Measurements from ENCODE around the gene ITGB4.

Gene ITGB4

GRCh38 chr17:75697651-75698291, 23.5 kb upstream of the ITGB4 start:
- TF ChIP-seq FOXA1 (IDR thresholded peaks at IDR 0.05) (no peak), FOXM1 (IDR thresholded peaks at IDR 0.05; ENCODE audit: borderline replicate concordance) (no peak), SP1 (IDR thresholded peaks at IDR 0.05) (no peak), FOXK2 (IDR thresholded peaks at IDR 0.05) (no peak), TARDBP (IDR thresholded peaks at IDR 0.05) (no peak), CTBP1 (IDR thresholded peaks at IDR 0.05; ENCODE audit: borderline replicate concordance) (no peak), SUZ12 (IDR thresholded peaks at IDR 0.05) (no peak), LEF1 (IDR thresholded peaks at IDR 0.05; ENCODE audit: borderline replicate concordance) (no peak), ELF4 (IDR thresholded peaks at IDR 0.05) (no peak), BHLHE40 (IDR thresholded peaks at IDR 0.05; ENCODE audit: borderline replicate concordance) (no peak), NFRKB (IDR thresholded peaks at IDR 0.05) (no peak), L3MBTL2 (conservative IDR thresholded peaks at IDR 0.05) (no peak)
- DNase-seq (ENCODE audit: extremely low spot score) = no peak
- ChIA-PET CTCF (no interaction called here), POLR2A (no interaction called here)

- CTCF ChIA-PET = no interaction called here
- TF ChIP-seq FOXA1 (IDR thresholded peaks at IDR 0.05) (no peak), ZNF384 (IDR thresholded peaks at IDR 0.05) (no peak), BHLHE40 (IDR thresholded peaks at IDR 0.05; ENCODE audit: borderline replicate concordance) (no peak), HDGF (IDR thresholded peaks at IDR 0.05; ENCODE audit: borderline replicate concordance) (no peak), ELF4 (IDR thresholded peaks at IDR 0.05) (no peak), NFRKB (IDR thresholded peaks at IDR 0.05) (no peak), LEF1 (IDR thresholded peaks at IDR 0.05; ENCODE audit: borderline replicate concordance) (no peak), FOXM1 (IDR thresholded peaks at IDR 0.05; ENCODE audit: borderline replicate concordance) (no peak)
- no peak for DNase-seq (ENCODE audit: extremely low spot score)
- POLR2A ChIA-PET = no interaction called here
Measured at GRCh38 chr17:75698659-75699058, 22.6 kb upstream of the ITGB4 start.

- DNase-seq (ENCODE audit: extremely low spot score) = no peak
- TF ChIP-seq L3MBTL2 (conservative IDR thresholded peaks at IDR 0.05) (no peak), SUZ12 (IDR thresholded peaks at IDR 0.05) (no peak), CTBP1 (IDR thresholded peaks at IDR 0.05; ENCODE audit: borderline replicate concordance) (no peak), FOXA1 (IDR thresholded peaks at IDR 0.05) (no peak), FOXM1 (IDR thresholded peaks at IDR 0.05; ENCODE audit: borderline replicate concordance) (no peak), ELF4 (IDR thresholded peaks at IDR 0.05) (no peak), PKNOX1 (IDR thresholded peaks at IDR 0.05) (no peak), FOXK2 (IDR thresholded peaks at IDR 0.05) (no peak), ZNF384 (IDR thresholded peaks at IDR 0.05) (no peak)
- ChIA-PET POLR2A (no interaction called here), CTCF (no interaction called here)
Measured at GRCh38 chr17:75701288-75701687, 20.0 kb upstream of the ITGB4 start.

GRCh38 chr17:75703191-75703590, 18.1 kb upstream of the ITGB4 start:
- no peak for DNase-seq (ENCODE audit: extremely low spot score)
- no peak for TF ChIP-seq FOXM1 (IDR thresholded peaks at IDR 0.05; ENCODE audit: borderline replicate concordance)
- no peak for TF ChIP-seq FOXA1 (IDR thresholded peaks at IDR 0.05)
- TF ChIP-seq PKNOX1 (IDR thresholded peaks at IDR 0.05) = no peak
- no peak for TF ChIP-seq HDGF (IDR thresholded peaks at IDR 0.05; ENCODE audit: borderline replicate concordance)
- TF ChIP-seq FOXK2 (IDR thresholded peaks at IDR 0.05) = no peak
- no peak for TF ChIP-seq TARDBP (IDR thresholded peaks at IDR 0.05)
- no peak for TF ChIP-seq NFRKB (IDR thresholded peaks at IDR 0.05)
- TF ChIP-seq ARNT (IDR thresholded peaks at IDR 0.05) = no peak
- TF ChIP-seq SP1 (IDR thresholded peaks at IDR 0.05) = no peak
- no peak for TF ChIP-seq SUZ12 (IDR thresholded peaks at IDR 0.05)
- POLR2A ChIA-PET = interaction anchor here (1.3 kb wide), 2 partner anchors 36 to 77 kb away, joined by 4 read pairs; partner anchors contain the start of genes RECQL5 and SAP30BP
- CTCF ChIA-PET = interaction anchor here (0.8 kb wide), 1 partner anchor 47 kb away, joined by 3 read pairs; no protein-coding TSS in a partner anchor

GRCh38 chr17:75703591-75703990, 17.7 kb upstream of the ITGB4 start:
- DNase-seq (ENCODE audit: extremely low spot score) = no peak
- CTCF ChIA-PET = interaction anchor here (0.8 kb wide), 1 partner anchor 46 kb away, joined by 3 read pairs; no protein-coding TSS in a partner anchor
- TF ChIP-seq CTBP1 (IDR thresholded peaks at IDR 0.05; ENCODE audit: borderline replicate concordance) (no peak), NFRKB (IDR thresholded peaks at IDR 0.05) (no peak), ZNF384 (IDR thresholded peaks at IDR 0.05) (no peak), HDGF (IDR thresholded peaks at IDR 0.05; ENCODE audit: borderline replicate concordance) (no peak), FOXA1 (IDR thresholded peaks at IDR 0.05) (no peak), FOXK2 (IDR thresholded peaks at IDR 0.05) (no peak), L3MBTL2 (conservative IDR thresholded peaks at IDR 0.05) (no peak), FOXM1 (IDR thresholded peaks at IDR 0.05; ENCODE audit: borderline replicate concordance) (no peak), LEF1 (IDR thresholded peaks at IDR 0.05; ENCODE audit: borderline replicate concordance) (no peak), ARNT (IDR thresholded peaks at IDR 0.05) (no peak), SUZ12 (IDR thresholded peaks at IDR 0.05) (no peak), PKNOX1 (IDR thresholded peaks at IDR 0.05) (no peak)
- POLR2A ChIA-PET = interaction anchor here (1.3 kb wide), 2 partner anchors 37 to 76 kb away, joined by 4 read pairs; partner anchors contain the start of genes RECQL5 and SAP30BP

Data from HEK293T (cell line).